GM12878 (cell line): ENCODE measurements around the gene CNTNAP2.

Source experiments
- ATF2 ChIP-seq: IDR thresholded peaks from 2 replicates; pipeline ENCODE4 v1.6.1; 2012; ENCODE audit warnings: low read length, inconsistent platforms
- CTCF ChIP-seq, 3 experiments: IDR thresholded peaks in 2 of 3; conservative IDR thresholded peaks in 1 of 3; 2 replicates each; pipeline ENCODE4 v1.5.1; 2011; ENCODE audit warnings: low read depth in 3 of 3, low read length in 3 of 3, mild to moderate bottlenecking in 3 of 3, control low read depth in 2 of 3, moderate library complexity in 2 of 3, inconsistent platforms in 1 of 3, mixed read lengths in 1 of 3; ENCODE audit not compliant: control insufficient read depth in 2 of 3, insufficient read depth in 1 of 3; ENCODE audit errors: extremely low read depth in 1 of 3
- EED ChIP-seq: sonication (generic); IDR thresholded peaks from 2 replicates; pipeline ENCODE4 v1.6.1; 2016; ENCODE audit warnings: antibody characterized with exemption, low read depth
- EP300 ChIP-seq, 2 experiments: fragments of 150-350 bp in 1 of 2; IDR thresholded peaks; 2 replicates each; pipeline ENCODE4 v1.6.1; 2011 to 2012; ENCODE audit warnings: low read depth in 2 of 2, low read length in 2 of 2, borderline replicate concordance in 1 of 2, improper control_type of control experiment in 1 of 2, inconsistent platforms in 1 of 2; ENCODE audit not compliant: control insufficient read depth in 1 of 2
- ESRRA ChIP-seq: IDR thresholded peaks from 2 replicates; pipeline ENCODE4 v1.6.1; 2012; ENCODE audit warnings: mild to moderate bottlenecking, low read length, improper control_type of control experiment
- GABPA ChIP-seq: IDR thresholded peaks from 2 replicates; pipeline ENCODE4 v1.6.1; 2014; ENCODE audit warnings: antibody characterized with exemption, low read depth, mild to moderate bottlenecking, inconsistent platforms
- KDM1A ChIP-seq: fragments of 200-600 bp; sonication (generic); IDR thresholded peaks from 2 replicates; pipeline ENCODE4 v1.6.1; 2016; ENCODE audit warnings: borderline replicate concordance
- MXI1 ChIP-seq: fragments of 150-350 bp; IDR thresholded peaks from 2 replicates; pipeline ENCODE4 v1.6.1; 2011; ENCODE audit warnings: low read depth, mild to moderate bottlenecking, inconsistent platforms, low read length, improper control_type of control experiment
- POLR2AphosphoS5 ChIP-seq: IDR thresholded peaks from 2 replicates; pipeline ENCODE4 v1.6.1; 2011; ENCODE audit warnings: mild to moderate bottlenecking, low read length, inconsistent platforms
- RELB ChIP-seq: fragments of 450-650 bp; IDR thresholded peaks from 2 replicates; pipeline ENCODE4 v1.6.1; 2017; ENCODE audit warnings: low read depth, mild to moderate bottlenecking, moderate library complexity
- SIN3A ChIP-seq: IDR thresholded peaks from 2 replicates; pipeline ENCODE4 v1.6.1; 2012; ENCODE audit warnings: low read depth, low read length, improper control_type of control experiment
- SPI1 ChIP-seq: IDR thresholded peaks from 2 replicates; pipeline ENCODE4 v1.6.1; 2011; ENCODE audit warnings: low read depth, mild to moderate bottlenecking, low read length, moderate library complexity, borderline replicate concordance; ENCODE audit not compliant: insufficient read depth
- ZNF207 ChIP-seq: fragments of 450-650 bp; IDR thresholded peaks from 2 replicates; pipeline ENCODE4 v1.6.1; 2014; ENCODE audit warnings: antibody characterized with exemption, mild to moderate bottlenecking, borderline replicate concordance
- ZNF274 ChIP-seq: IDR thresholded peaks from one replicate; pipeline ENCODE4 v1.8.0; 2011; ENCODE audit not compliant: insufficient read length, insufficient read depth

GRCh38 chr7:146894927-146895326, 778.3 kb downstream of the CNTNAP2 start:
- no peak for TF ChIP-seq SIN3A
- TF ChIP-seq RELB, result no peak
- TF ChIP-seq EP300 (IDR thresholded peaks at IDR 0.05; ENCODE audit: borderline replicate concordance in 1 of 2, control insufficient read depth in 1 of 2, low read depth in 2 of 2, low read length in 2 of 2), result no peak
- TF ChIP-seq CTCF (IDR thresholded peaks at IDR 0.05 in 2 of 3, conservative IDR thresholded peaks at IDR 0.05 in 1 of 3; ENCODE audit: control insufficient read depth in 2 of 3, extremely low read depth in 1 of 3, insufficient read depth in 1 of 3, low read depth in 3 of 3, low read length in 3 of 3), result no peak
- TF ChIP-seq ATF2, result no peak
- TF ChIP-seq POLR2AphosphoS5, result no peak
- no peak for TF ChIP-seq ESRRA
- no peak for TF ChIP-seq MXI1
- no peak for TF ChIP-seq SPI1
- TF ChIP-seq ZNF274, result no peak
- no peak for TF ChIP-seq EED
- no peak for TF ChIP-seq ZNF207
- no peak for TF ChIP-seq KDM1A
- TF ChIP-seq GABPA, result no peak
